MM.1S (cell line): ENCODE data around the gene CHN2.
A peak's percentile ranks its signal among the peaks of the same experiment; 100 is the strongest.

Experiments
- DNase-seq: peaks from one replicate; pipeline ENCODE4 v3.0.0-alpha.2; 2015
- H2AFZ ChIP-seq: fragments of 300-600 bp; sonication (generic); 2 replicates; pipeline ENCODE4 v1.6.0; 2016; ENCODE audit warnings: antibody characterized with exemption, low read length
- H3F3A ChIP-seq: fragments of 300-600 bp; sonication (generic); 2 replicates; pipeline ENCODE4 v1.6.1; 2016; ENCODE audit warnings: mild to moderate bottlenecking, antibody characterized with exemption, low read length, moderate library complexity, mixed read lengths; ENCODE audit not compliant: insufficient read depth
- H3K27ac ChIP-seq: fragments of 300-600 bp; sonication (generic); 2 replicates; pipeline ENCODE4 v1.5.1; 2016; ENCODE audit warnings: mild to moderate bottlenecking, low read length
- H3K27me3 ChIP-seq: fragments of 300-600 bp; sonication (generic); replicated peaks from 2 replicates; pipeline ENCODE4 v1.6.0; 2016; ENCODE audit warnings: low read length; ENCODE audit not compliant: insufficient read depth
- H3K36me3 ChIP-seq: fragments of 300-600 bp; sonication (generic); replicated peaks from 2 replicates; pipeline ENCODE4 v1.6.1; 2016; ENCODE audit warnings: mild to moderate bottlenecking, low read length, mixed read lengths; ENCODE audit not compliant: insufficient read depth
- H3K4me1 ChIP-seq: fragments of 300-600 bp; sonication (generic); 2 replicates; pipeline ENCODE4 v1.6.1; 2016; ENCODE audit warnings: low read length, mixed read lengths
- H3K4me2 ChIP-seq: fragments of 300-600 bp; sonication (generic); 2 replicates; pipeline ENCODE4 v1.6.0; 2016; ENCODE audit warnings: low read depth, low read length
- H3K4me3 ChIP-seq: fragments of 300-600 bp; sonication (generic); 2 replicates; pipeline ENCODE4 v1.5.1; 2016; ENCODE audit warnings: low read length, mixed read lengths
- H3K79me2 ChIP-seq: fragments of 300-600 bp; sonication (generic); 2 replicates; pipeline ENCODE4 v1.6.1; 2016; ENCODE audit warnings: mixed run types, low read length, mixed read lengths
- H3K9ac ChIP-seq: fragments of 300-600 bp; sonication (generic); 2 replicates; pipeline ENCODE4 v1.6.1; 2016; ENCODE audit warnings: low read length, mixed read lengths
- H3K9me2 ChIP-seq: fragments of 300-600 bp; sonication (generic); replicated peaks from 2 replicates; pipeline ENCODE4 v1.6.1; 2016; ENCODE audit warnings: mild to moderate bottlenecking, low read length, mixed read lengths; ENCODE audit not compliant: insufficient read depth
- H3K9me3 ChIP-seq: fragments of 300-600 bp; sonication (generic); replicated peaks from 2 replicates; pipeline ENCODE4 v1.6.1; 2016; ENCODE audit warnings: mild to moderate bottlenecking, low read length, mixed read lengths; ENCODE audit not compliant: insufficient read depth
- H4K20me1 ChIP-seq: fragments of 300-600 bp; sonication (generic); 2 replicates; pipeline ENCODE4 v1.6.1; 2016; ENCODE audit warnings: mild to moderate bottlenecking, low read length, moderate library complexity, mixed read lengths; ENCODE audit not compliant: insufficient read depth
- CTCF ChIP-seq: fragments of 300-600 bp; sonication (generic); IDR thresholded peaks from 2 replicates; pipeline ENCODE4 v1.5.1; 2016; ENCODE audit warnings: antibody characterized with exemption, low read length, mixed read lengths
- EZH2 ChIP-seq: fragments of 300-600 bp; sonication (generic); optimal IDR thresholded peaks from 2 replicates; pipeline ENCODE3; 2017; ENCODE audit warnings: low read depth, mild to moderate bottlenecking, antibody characterized with exemption, low read length, mixed read lengths
- EZH2phosphoT487 ChIP-seq: fragments of 300-600 bp; sonication (generic); IDR thresholded peaks from 2 replicates; pipeline ENCODE4 v1.6.1; 2018; ENCODE audit warnings: antibody characterized with exemption, low read length

CHN2 gene

GRCh38 chr7:29292886-29293658 lies 98.5 kb downstream of the CHN2 start:
- no peak overlapping the region for H3K4me2 ChIP-seq
- H2AFZ ChIP-seq: no peak overlapping the region
- no peaks in the 10 kb centered on the region for H3K9me2 ChIP-seq
- H3K4me3 ChIP-seq: no peak overlapping the region
- no peaks in the 10 kb centered on the region for H3K27me3 ChIP-seq
- DNase-seq: no peak
- TF ChIP-seq EZH2 (no peak), EZH2phosphoT487 (no peak), CTCF (no peak)
- no peaks in the 10 kb centered on the region for H3K79me2 ChIP-seq
- no peak overlapping the region for H3K27ac ChIP-seq
- H3K36me3 ChIP-seq: no peaks in the 10 kb centered on the region
- H3K4me1 ChIP-seq: no peaks in the 10 kb centered on the region
- no peaks in the 10 kb centered on the region for H3F3A ChIP-seq
- no peaks in the 10 kb centered on the region for H4K20me1 ChIP-seq
- H3K9ac ChIP-seq: no peak overlapping the region
- no peaks in the 10 kb centered on the region for H3K9me3 ChIP-seq

GRCh38 chr7:29296421-29296820 lies 101.8 kb downstream of the CHN2 start:
- H3K36me3 ChIP-seq: no peaks in the 10 kb centered on the region
- H2AFZ ChIP-seq: no peak overlapping the region
- no peaks in the 10 kb centered on the region for H3K79me2 ChIP-seq
- H3K4me1 ChIP-seq: no peaks in the 10 kb centered on the region
- TF ChIP-seq EZH2phosphoT487: no peak
- no peak for TF ChIP-seq EZH2
- TF ChIP-seq CTCF: no peak
- H3K27ac ChIP-seq: no peak overlapping the region
- no peaks in the 10 kb centered on the region for H3K27me3 ChIP-seq
- no peak for DNase-seq
- no peak overlapping the region for H3K4me3 ChIP-seq
- no peaks in the 10 kb centered on the region for H3K9me3 ChIP-seq
- H3K9me2 ChIP-seq: no peaks in the 10 kb centered on the region
- no peaks in the 10 kb centered on the region for H4K20me1 ChIP-seq
- H3K4me2 ChIP-seq: no peak overlapping the region
- no peak overlapping the region for H3K9ac ChIP-seq
- H3F3A ChIP-seq: no peaks in the 10 kb centered on the region

GRCh38 chr7:29297194-29297890 lies 102.8 kb downstream of the CHN2 start:
- H3K27me3 ChIP-seq: no peaks in the 10 kb centered on the region
- no peak overlapping the region for H3K9ac ChIP-seq
- no peak overlapping the region for H3K4me3 ChIP-seq
- no peaks in the 10 kb centered on the region for H3F3A ChIP-seq
- no peaks in the 10 kb centered on the region for H3K9me3 ChIP-seq
- no peaks in the 10 kb centered on the region for H3K79me2 ChIP-seq
- TF ChIP-seq EZH2: no peak
- 0 out of 2 replicates have a peak, but pooled peaks have one; percentile 11 for TF ChIP-seq CTCF
- TF ChIP-seq EZH2phosphoT487: no peak
- H3K36me3 ChIP-seq: no peaks in the 10 kb centered on the region
- no peaks in the 10 kb centered on the region for H3K4me1 ChIP-seq
- no peaks in the 10 kb centered on the region for H4K20me1 ChIP-seq
- no peak overlapping the region for H3K4me2 ChIP-seq
- H2AFZ ChIP-seq: no peak overlapping the region
- H3K27ac ChIP-seq: no peak overlapping the region
- no peak for DNase-seq
- no peaks in the 10 kb centered on the region for H3K9me2 ChIP-seq
